Fibroblast of skin of abdomen (primary cell): ENCODE results near the gene NEU3.
"Not testable (repeated sequence)": the region's sequence is repeated elsewhere in the genome, so short reads cannot be mapped to it uniquely, and the experiment has no call there.

Experiments
- DNase-seq: peaks from one replicate; pipeline ENCODE4 v3.0.0-alpha.2; 2013

The NEU3 gene

GRCh38 chr11:75031224-75031753 lies 42.6 kb downstream of the NEU3 start:
- DNase-seq: peak; percentile 56

DNA sequence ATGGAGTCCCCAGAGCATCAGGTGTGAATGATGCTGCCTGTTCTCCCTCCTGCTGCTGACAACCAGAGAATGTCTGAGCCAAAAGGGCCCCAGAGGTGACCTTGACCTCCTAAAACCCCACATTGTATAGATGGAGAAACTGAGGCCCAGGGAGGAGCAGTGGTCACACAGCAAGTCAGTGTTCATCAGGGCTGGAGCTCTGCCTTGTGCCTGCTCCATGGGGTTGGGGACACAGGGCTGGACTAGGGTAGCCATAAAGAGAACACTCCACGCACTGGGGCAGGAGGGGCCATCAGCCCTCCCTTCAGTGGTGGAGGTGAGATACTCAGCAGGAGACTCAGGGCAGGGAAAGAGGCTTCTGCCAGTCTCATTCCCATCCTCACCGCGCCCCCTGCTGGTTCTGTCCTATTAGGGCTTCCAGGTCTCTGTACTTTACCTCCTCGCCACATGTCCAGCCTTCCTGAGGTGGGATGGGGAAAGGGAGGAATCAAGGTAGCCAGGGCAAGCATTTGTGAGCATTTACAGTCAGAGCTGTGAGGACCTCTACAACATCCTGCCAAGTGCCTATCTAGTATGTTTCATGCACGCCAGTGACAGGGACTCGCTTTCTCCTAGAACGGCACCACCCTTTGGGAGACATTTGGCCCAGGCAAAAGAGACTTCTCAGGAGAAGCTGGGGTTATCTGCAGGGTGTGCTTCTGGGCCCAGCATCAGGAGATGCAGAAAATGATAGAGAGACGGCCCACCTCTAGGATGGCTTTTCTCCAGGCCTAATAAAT lies 43.2 kb downstream of the NEU3 start:
- DNase-seq: peak; percentile 58

DNA sequence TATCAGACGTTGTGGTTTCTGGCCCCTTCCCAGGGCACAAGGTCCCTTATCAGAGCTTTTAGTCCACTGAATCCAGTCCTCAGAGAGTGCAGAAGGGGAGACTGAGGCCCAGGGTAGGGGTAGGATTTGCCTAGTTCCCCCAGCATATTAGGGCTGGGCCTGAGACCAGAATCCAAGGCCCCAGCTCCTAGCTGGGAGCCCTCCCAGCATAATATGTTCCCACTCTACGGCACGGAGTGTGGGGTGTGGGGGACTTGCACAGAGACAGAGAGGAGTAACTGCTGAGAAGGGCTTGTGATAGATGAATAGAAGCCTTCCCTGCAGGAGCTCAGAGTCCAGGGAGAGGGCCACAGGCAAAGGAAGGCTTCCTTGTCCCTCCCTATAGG lies 43.8 kb downstream of the NEU3 start:
- DNase-seq: no peak

GRCh38 chr11:75033916-75034315 lies 45.2 kb downstream of the NEU3 start:
- DNase-seq: no peak

DNA sequence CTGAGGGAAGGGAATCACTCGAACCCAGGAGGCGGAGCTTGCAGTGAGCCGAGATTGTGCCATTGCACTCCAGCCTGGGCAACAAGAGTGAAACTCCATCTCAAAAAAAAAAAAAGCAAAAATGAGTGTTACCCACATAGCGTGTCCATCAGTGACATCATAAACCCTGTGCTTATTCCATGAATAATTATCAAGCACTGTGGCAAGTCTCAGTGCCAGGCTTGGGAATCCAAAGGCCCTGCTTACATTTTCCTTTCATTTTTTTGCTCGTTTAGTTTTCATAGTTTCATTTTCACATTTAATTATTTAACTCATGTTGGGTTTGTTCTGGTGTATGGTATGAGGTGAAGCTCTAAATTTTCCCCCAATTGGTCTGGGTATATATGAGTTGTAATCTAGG lies 46.5 kb downstream of the NEU3 start:
- DNase-seq: no peak

- no peak for DNase-seq
Observed at GRCh38 chr11:75035911-75036565, 47.3 kb downstream of the NEU3 start.

DNA sequence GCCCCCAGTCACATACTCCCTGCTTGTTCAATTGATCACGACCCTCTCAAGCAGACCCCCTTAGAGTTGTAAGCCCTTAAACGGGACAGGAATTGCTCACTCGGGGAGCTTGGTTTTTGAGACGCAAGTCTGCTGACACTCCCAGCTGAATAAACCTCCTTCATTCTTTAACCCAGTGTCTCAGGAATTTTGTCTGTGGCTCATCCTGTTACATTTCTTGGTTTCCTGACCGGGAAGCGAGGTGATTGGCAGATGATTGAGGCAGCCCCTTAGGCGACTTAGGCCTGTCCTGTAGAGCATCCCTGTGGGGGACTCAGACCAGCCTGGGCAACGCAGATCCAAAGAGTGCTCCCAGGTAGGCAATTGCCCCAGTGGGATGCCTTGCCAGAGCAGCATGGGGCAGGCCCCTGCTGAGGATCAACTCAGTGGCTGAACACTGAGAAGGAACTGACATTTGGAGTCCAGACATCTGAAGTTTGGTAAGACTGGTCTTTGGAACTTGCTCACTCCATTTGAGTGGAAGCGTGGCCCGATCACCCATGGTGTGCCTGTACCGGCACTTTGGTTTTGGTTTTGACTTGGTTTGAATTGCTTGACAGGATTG lies 51.5 kb downstream of the NEU3 start:
- no peak for DNase-seq

- no peak for DNase-seq
Observed at GRCh38 chr11:75041263-75041662, 52.5 kb downstream of the NEU3 start.

DNA sequence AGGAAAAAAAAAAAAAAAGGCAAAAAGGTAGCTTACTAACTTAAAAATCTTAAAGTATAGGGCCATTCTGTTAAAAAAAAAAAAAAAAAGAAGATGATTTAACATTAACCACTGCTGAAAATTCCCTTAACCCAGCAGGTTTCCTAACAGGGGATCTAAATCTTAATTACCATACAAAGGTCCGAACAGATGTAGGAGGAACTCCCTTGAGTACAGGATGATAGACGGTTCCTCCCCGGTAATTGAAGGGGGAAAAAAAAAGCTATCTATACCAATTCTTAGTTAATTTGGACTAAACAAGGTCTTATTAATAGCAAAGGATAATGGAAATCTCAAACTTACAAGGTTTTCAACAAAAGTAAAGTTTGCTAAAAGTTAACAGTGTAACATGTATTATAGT lies 53.1 kb downstream of the NEU3 start:
- not testable (repeated sequence) for DNase-seq

DNA sequence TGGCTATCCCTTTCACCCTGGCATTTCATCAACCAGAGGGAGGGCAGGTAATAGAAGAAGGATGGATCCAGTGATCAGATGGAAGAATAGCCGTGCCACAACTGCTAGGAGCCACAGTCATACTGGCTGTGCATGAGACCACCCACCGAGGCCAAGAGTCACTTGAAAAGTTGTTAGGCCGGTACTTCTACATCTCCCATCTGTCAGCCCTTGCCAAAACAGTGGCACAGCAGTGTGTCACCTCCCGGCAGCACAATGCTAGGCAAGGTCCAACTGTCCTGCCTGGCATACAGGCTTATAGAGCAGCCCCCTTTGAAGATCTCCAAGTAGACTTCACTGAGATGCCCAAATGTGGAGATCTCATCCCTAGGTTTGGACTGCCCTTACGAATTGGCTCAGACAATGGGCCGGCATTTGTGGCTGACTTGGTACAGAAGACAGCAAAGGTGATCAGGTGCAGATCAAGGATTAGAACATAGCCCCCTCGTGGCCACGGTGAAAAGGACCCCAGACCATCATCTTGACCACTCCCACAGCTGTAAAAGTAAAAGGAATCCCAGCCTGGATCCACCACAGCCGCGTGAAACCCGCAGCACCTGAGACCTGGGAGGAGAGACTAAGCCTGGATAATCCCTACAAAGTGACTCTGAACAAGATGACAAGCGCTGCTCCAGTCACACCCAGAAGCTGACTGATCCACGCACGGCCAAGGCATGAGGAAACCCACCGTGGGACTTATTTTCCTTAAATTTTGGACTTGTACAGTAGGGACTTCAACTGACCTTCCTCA lies 55.8 kb downstream of the NEU3 start:
- DNase-seq: not testable (repeated sequence)

DNA sequence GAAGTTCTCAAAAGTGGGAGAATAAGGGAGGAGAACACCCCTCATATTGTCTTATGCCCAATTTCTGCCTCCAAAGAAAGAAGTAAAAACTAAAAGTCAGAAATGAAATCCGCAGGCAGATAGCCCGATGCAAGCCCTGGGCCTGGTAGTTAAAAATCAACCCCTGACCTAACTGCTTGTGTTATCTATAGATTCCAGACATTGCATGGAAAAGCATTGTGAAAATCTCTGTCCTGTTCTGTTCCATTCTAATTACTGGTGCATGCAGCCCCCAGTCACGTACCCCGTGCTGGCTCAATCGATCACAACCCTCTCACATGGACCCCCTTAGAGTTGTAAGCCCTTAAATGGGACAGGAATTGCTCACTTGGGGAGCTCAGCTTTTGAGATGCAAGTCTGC lies 57.9 kb downstream of the NEU3 start:
- DNase-seq: not testable (repeated sequence)

- no peak for DNase-seq
Observed at GRCh38 chr11:75047191-75047590, 58.5 kb downstream of the NEU3 start.

GRCh38 chr11:75049501-75050266 lies 61.0 kb downstream of the NEU3 start:
- DNase-seq: not testable (repeated sequence)

DNA sequence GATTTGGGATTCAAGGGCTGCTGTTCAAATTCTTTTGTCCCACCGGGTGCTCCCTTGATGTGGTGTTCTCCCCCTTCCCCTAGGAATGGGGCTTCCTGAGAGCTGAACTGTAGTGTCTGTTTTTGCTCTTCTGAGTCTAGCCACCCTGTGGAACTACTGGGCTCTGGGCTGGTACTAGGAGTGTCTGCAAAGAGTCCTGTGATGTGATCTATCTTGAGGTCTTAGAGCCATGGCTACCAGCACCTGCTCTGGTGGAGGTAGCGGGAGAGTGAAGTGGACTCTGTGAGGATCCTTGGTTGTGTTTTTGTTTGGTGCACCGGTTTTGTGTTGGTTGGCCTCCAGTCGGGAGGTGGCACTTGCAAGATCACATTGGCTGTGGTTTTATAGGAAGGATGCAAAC lies 61.8 kb downstream of the NEU3 start:
- no peak for DNase-seq

DNA sequence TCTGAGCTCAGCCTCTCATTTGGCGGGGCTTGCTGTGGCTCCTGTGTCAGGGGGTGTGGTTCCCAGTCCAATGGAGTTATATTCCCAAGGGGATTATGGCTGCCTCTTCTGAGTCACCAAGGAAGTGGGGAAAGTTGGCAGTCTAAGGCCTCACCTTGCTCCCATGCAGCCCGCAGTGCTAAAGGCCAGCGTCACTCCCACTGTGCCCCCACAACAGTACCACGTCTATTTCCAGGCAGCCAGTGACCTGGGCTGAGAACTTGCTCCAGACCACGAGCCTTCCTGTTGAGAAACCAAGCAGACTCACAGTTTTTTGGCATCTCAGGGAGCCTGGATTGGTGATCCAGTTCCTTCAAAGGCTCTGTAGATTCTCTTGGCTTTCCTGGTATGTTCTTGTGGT lies 62.3 kb downstream of the NEU3 start:
- DNase-seq: no peak

DNA sequence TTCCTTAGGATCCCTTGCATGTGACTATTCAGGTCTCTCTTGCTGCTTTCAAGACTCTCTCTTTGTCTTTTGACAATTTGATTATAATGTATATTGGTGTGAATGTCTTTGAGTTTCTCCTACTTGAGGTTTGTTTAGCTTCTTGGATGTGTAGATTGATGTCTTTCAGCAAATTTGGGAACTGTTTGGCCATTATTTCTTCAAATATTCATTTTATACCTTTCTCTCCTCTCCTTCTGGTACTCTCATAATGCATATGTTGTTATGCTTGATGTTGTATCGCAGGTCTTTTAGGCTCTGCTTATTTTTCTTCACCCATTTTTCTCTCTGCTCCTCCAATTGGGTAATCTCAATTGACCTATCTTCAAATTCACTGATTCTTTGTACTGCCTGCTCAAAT lies 63.7 kb downstream of the NEU3 start:
- DNase-seq: no peak

DNA sequence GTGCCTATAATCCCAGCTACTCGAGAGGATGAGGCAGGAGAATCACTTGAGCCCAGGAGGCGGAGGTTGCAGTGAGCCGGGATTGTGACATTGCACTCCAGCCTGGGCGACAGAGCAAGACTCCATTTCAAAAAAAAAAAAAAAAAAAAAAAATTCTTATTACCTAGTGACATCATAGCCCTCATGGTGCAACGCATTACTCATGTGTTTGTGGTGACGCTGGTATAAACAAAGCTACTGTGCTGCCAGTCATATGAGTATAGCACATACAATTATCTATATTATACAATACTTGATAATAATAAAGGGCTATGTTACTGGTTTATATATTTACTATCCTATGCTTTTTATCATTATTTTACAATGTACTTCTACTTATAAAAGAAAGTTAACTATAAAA lies 66.8 kb downstream of the NEU3 start:
- DNase-seq: no peak

GRCh38 chr11:75056814-75057213 lies 68.1 kb downstream of the NEU3 start:
- no peak for DNase-seq

- no peak for DNase-seq
Observed at GRCh38 chr11:75059299-75059698, 70.6 kb downstream of the NEU3 start.

DNA sequence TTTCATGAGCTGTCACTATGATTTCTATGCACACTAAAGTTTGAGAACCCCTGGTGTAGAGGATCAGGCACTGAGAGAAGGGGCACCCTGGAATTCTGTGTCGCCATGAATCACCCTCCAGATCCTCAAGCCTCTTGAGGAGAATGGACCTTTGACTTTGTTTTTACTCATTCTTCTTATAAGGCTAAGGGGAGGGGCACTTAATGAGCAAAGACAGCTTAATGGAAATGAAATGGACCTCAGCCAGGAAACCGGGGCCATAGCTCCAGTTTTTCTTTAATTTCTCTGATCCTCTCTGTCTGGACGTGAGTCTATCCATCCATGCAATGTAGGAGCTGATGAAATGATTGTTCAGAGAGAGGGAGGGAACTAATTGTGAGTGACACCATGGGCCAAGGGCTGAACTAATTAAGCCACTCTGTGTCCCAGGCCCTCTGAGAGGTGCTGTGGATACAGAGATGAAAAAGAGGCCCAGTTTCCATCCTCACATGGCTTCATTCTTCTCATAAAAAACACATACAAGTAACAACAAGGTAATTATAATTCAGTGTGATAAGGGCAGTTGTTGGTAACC lies 75.1 kb downstream of the NEU3 start:
- DNase-seq: no peak

- DNase-seq: peak; percentile 3
Observed at GRCh38 chr11:75066061-75066460, 77.3 kb downstream of the NEU3 start.
